OCI-LY3 (cell line): ENCODE measurements around the gene INPP5A.

Source experiments
- CTCF ChIP-seq: fragments of 200-600, 300-600 bp; sonication (generic); IDR thresholded peaks from 2 replicates; pipeline ENCODE4 v1.5.1; 2014; ENCODE audit warnings: antibody characterized with exemption, low read length, low read depth
- EZH2phosphoT487 ChIP-seq: fragments of 200-600 bp; shearing (Covaris generic); IDR thresholded peaks from 2 replicates; pipeline ENCODE4 v1.6.1; 2018; ENCODE audit warnings: antibody characterized with exemption, mixed run types, low read depth

GRCh38 chr10:132593389-132593788 is 55.8 kb downstream of the INPP5A start:
- TF ChIP-seq CTCF (no peak), EZH2phosphoT487 (no peak)
